K562 (cell line): Measurements from ENCODE around the gene SDR42E2. TPM values are rescaled to one million over a fixed set of nuclear protein-coding genes. Genes with fewer than 3 reads are reported as not detected.

Source experiments
- DMBX1 ChIP-seq: fragments of 250-450 bp; sonication (Bioruptor Pico); IDR thresholded peaks from 2 replicates; pipeline ENCODE4 v1.8.0; 2022; ENCODE audit warnings: inconsistent platforms, mild to moderate bottlenecking, moderate library complexity, borderline replicate concordance
- GTF2A2 ChIP-seq: IDR thresholded peaks from 2 replicates; pipeline ENCODE4 v1.6.1; 2016; ENCODE audit warnings: mild to moderate bottlenecking, missing genetic modification characterization, missing compliant biosample characterization
- JUNB ChIP-seq: fragments of 450-650 bp; formaldehyde crosslinking; conservative IDR thresholded peaks from 2 replicates; pipeline ENCODE4 v1.4.0; 2020; ENCODE audit warnings: mild to moderate bottlenecking
- LCOR ChIP-seq: sonication (generic); formaldehyde crosslinking; IDR thresholded peaks from 2 replicates; pipeline ENCODE4 v1.8.0; 2022; ENCODE audit warnings: mild to moderate bottlenecking, missing genetic modification reagents
- MEIS2 ChIP-seq: fragments of 450-650 bp; IDR thresholded peaks from 2 replicates; pipeline ENCODE4 v1.6.1; 2014; ENCODE audit warnings: mild to moderate bottlenecking; ENCODE audit not compliant: partially characterized antibody
- MYC ChIP-seq, 2 experiments: fragments of 250-450 bp in 1 of 2; sonication (Bioruptor Pico) in 1 of 2; IDR thresholded peaks; 2 replicates each; pipeline versions ENCODE4 v1.5.1 to v1.6.1; 2012 to 2021; ENCODE audit warnings: low read depth in 2 of 2, borderline replicate concordance in 1 of 2, improper control_type of control experiment in 1 of 2, low read length in 1 of 2, mild to moderate bottlenecking in 1 of 2, moderate library complexity in 1 of 2
- SMARCA4 ChIP-seq: fragments of 450-650 bp; IDR thresholded peaks from 2 replicates; pipeline ENCODE4 v1.6.1; 2016
- ZNF830 ChIP-seq: fragments of 250-450 bp; sonication (Bioruptor Pico); IDR thresholded peaks from 2 replicates; pipeline ENCODE4 v1.5.0; 2021; ENCODE audit warnings: mild to moderate bottlenecking
- polyA plus RNA-seq, 8 experiments: library from polyadenylated mRNA; depleted of rRNA in 4 of 8; stranded (reverse) in 5 of 8; unstranded in 3 of 8; fragments of >200 nt; fragmentation: Nextera tagmentation in 2 of 8; fragmentation: Illumina TruSeq in 1 of 8; extraction: Ambion mirVana in 2 of 8; extraction: Trizol in 1 of 8; gene quantifications; 2 replicates each; pipeline versions ENCODE4 v1.2.1 to v1.2.3, GENCODE V29; 2011 to 2014; ENCODE audit warnings: inconsistent platforms in 1 of 8, missing spikeins in 1 of 8
- total RNA-seq, 7 experiments: library from RNA; depleted of rRNA in 6 of 7; stranded (reverse); fragments of >200 nt in 6 of 7; fragmentation: Illumina TruSeq in 2 of 7; extraction: Trizol in 2 of 7; gene quantifications; 2 replicates each; pipeline versions ENCODE4 v1.2.1 to v1.2.3, GENCODE V29; 2011 to 2021; ENCODE audit warnings: low replicate concordance in 1 of 7
- TF ChIP-seq, protein P1 (sequence below), 2 experiments: fragments of 450-650 bp; formaldehyde crosslinking in 1 of 2; IDR thresholded peaks; 2 replicates each; pipeline versions ENCODE4 v1.4.0 to v1.6.1; 2014 to 2020; ENCODE audit warnings: mild to moderate bottlenecking in 2 of 2, borderline replicate concordance in 1 of 2, low read depth in 1 of 2
- TF ChIP-seq, protein P2 (sequence below): fragments of 250-450 bp; sonication (Bioruptor Pico); IDR thresholded peaks from 2 replicates; pipeline ENCODE4 v1.5.0; 2021; ENCODE audit warnings: mild to moderate bottlenecking, moderate library complexity
- TF ChIP-seq, protein P3 (sequence below): sonication (generic); formaldehyde crosslinking; IDR thresholded peaks from 2 replicates; pipeline ENCODE4 v1.8.0; 2022; ENCODE audit warnings: missing genetic modification reagents, mild to moderate bottlenecking, moderate library complexity, borderline replicate concordance
- TF ChIP-seq, protein P4 (sequence below): sonication (generic); formaldehyde crosslinking; IDR thresholded peaks from 2 replicates; pipeline ENCODE4 v1.9.0; 2022; ENCODE audit warnings: mild to moderate bottlenecking, missing genetic modification reagents

SDR42E2 gene
- total and polyA plus RNA-seq, 9 of the 15 experiments (the other 6 are each of a cell fraction or from before 2014, with no cell fraction given), result 0.03 to 0.07 (median 0.04) TPM; not detected in 4

DNA sequence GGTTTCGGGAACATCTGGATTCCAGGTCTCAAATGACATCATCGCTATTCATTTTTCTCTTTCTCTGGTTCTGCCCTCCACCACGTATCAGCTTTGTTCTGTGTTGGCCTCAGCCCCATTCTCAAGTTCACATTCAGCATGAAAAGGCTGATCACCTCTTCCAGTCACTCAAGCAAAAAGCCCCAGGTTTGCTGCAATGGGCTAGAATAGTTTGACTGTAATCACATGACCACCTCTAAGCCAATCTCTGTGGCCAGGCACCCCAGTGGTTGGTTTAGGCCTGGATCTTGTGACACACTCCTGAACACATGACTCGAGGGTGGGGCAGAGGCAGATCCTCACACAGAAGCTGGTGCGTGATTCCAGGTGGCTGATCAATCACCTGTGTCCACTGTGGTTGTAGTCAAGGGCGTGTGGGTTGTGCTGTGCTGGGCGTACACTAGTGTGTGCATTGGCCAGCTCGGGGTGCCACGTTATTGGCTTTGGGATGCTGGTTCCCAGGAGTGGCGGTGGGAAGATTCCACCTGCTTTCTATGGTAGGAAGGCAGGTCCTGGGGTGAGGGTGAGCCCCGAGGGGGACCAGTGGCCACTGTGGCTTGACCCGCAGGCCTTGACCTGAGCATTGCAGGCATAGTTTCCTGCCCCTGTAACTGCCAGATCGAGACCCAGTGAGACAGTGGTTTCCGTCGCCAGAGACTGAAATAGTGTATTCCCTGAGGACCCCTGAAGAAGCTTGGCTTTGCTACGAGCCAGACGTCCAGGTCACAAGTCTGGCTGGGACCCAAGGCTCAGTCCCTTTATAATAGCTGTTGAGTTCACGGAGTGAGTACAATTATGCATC, 55.8 kb downstream of the SDR42E2 start (continued):
- TF ChIP-seq, protein P1, sequence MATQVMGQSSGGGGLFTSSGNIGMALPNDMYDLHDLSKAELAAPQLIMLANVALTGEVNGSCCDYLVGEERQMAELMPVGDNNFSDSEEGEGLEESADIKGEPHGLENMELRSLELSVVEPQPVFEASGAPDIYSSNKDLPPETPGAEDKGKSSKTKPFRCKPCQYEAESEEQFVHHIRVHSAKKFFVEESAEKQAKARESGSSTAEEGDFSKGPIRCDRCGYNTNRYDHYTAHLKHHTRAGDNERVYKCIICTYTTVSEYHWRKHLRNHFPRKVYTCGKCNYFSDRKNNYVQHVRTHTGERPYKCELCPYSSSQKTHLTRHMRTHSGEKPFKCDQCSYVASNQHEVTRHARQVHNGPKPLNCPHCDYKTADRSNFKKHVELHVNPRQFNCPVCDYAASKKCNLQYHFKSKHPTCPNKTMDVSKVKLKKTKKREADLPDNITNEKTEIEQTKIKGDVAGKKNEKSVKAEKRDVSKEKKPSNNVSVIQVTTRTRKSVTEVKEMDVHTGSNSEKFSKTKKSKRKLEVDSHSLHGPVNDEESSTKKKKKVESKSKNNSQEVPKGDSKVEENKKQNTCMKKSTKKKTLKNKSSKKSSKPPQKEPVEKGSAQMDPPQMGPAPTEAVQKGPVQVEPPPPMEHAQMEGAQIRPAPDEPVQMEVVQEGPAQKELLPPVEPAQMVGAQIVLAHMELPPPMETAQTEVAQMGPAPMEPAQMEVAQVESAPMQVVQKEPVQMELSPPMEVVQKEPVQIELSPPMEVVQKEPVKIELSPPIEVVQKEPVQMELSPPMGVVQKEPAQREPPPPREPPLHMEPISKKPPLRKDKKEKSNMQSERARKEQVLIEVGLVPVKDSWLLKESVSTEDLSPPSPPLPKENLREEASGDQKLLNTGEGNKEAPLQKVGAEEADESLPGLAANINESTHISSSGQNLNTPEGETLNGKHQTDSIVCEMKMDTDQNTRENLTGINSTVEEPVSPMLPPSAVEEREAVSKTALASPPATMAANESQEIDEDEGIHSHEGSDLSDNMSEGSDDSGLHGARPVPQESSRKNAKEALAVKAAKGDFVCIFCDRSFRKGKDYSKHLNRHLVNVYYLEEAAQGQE (IDR thresholded peaks at IDR 0.05; ENCODE audit: borderline replicate concordance), result peak; percentile 15; the same call in 1 of the 2 replicates
- TF ChIP-seq, protein P1 (CRISPR knock-in tag; IDR thresholded peaks at IDR 0.05; ENCODE audit: low read depth), result no peak
- TF ChIP-seq JUNB (0 out of 2 replicates have a peak, but pooled peaks have one; percentile 8), DMBX1 (CRISPR knock-in tag) (no peak), LCOR (CRISPR knock-in tag) (no peak), MEIS2 (peak; percentile 3), SMARCA4 (no peak), ZNF830 (CRISPR knock-in tag) (no peak), GTF2A2 (tag) (no peak), MYC (IDR thresholded peaks at IDR 0.05; ENCODE audit: low read depth, low read length) (no peak), MYC (CRISPR knock-in tag; IDR thresholded peaks at IDR 0.05; ENCODE audit: borderline replicate concordance, low read depth) (no peak)
- TF ChIP-seq, protein P2, sequence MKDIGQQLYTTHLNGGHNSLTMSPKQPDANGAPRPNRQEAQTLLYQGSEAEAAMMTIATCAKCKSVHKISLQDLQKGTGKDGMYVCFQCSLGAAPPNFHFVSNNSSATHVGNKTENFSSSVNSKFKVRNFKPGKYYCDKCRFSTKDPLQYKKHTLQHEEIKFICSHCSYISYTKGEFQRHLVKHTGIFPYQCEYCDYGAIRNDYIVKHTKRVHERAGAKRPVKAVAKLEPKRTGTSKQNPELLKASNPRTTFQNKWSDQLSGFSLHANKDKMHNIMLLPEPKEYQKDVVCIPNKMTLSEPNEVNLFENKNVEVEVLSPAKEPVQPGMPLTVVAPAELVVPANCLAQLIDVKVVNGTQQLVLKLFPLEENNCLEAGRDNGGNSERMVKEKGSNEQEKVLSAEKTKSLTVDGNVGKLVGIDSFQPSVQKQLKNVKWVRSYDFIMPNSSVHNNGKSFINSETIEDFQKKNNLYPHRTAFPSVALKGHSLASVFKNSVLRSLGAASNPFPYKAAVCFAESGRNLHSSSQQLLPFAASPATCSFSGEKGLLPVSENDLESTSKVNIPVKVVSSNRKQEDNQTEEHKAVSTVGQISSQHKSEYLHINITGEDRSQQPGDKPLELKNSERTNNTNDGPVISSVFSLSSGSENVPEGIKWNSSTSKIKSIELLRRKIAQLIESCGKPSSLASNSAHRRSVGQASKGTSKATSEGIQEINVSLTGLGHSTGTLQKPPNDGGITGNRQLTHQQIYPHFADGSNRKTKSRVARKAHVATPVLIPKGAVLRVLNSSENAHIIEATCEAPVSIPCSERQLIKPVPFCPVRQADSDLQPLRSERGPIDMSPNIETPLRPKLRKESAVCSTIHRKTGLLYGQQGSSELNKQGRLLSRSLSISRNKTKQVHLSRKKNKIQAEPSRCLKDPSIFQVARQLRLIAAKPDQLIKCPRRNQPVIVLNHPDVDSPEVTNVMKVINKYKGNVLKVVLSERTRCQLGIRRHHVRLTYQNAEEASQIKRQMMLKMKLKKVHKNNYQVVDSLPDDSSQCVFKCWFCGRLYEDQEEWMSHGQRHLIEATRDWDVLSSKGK (CRISPR knock-in tag), result no peak
- TF ChIP-seq, protein P3, sequence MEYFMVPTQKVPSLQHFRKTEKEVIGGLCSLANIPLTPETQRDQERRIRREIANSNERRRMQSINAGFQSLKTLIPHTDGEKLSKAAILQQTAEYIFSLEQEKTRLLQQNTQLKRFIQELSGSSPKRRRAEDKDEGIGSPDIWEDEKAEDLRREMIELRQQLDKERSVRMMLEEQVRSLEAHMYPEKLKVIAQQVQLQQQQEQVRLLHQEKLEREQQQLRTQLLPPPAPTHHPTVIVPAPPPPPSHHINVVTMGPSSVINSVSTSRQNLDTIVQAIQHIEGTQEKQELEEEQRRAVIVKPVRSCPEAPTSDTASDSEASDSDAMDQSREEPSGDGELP (CRISPR knock-in tag), result peak; percentile 61; the same call in 1 of the 2 replicates
- TF ChIP-seq, protein P4, sequence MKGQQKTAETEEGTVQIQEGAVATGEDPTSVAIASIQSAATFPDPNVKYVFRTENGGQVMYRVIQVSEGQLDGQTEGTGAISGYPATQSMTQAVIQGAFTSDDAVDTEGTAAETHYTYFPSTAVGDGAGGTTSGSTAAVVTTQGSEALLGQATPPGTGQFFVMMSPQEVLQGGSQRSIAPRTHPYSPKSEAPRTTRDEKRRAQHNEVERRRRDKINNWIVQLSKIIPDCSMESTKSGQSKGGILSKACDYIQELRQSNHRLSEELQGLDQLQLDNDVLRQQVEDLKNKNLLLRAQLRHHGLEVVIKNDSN (CRISPR knock-in tag), result peak; percentile 93
